ENCODE measurements around the gene CSNK1G2.

The CSNK1G2 gene

GRCh38 chr19:1991018-1991913 is 50.3 kb downstream of the CSNK1G2 start:
- DNase-seq, result no peak

- DNase-seq, result no peak
Observed at GRCh38 chr19:1992759-1993260, 51.8 kb downstream of the CSNK1G2 start.

- DNase-seq, result no peak
Observed at GRCh38 chr19:1997353-1998233, 56.6 kb downstream of the CSNK1G2 start.

- no peak for DNase-seq
Observed at GRCh38 chr19:1998712-1999708, 58.0 kb downstream of the CSNK1G2 start.

- DNase-seq, result no peak
Observed at GRCh38 chr19:1999856-2000515, 59.0 kb downstream of the CSNK1G2 start.

DNA sequence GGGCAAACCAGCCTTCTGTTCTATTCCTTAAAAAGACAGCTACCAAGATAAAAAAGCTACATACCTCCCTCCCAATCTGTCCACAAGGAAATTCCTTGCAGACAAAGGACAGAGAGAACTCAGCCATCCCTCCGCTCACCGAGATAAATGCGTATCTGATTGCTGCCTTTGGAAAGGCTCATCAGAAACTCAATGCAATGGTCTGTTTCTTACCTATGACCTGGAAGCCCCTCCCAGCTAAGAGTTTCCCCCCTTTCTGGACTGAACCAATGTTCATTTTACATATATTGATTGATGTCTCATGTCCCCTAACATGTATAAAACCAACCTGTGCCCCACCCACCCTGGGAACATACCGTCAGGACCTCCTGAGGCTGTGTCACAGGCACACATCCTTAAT is 62.9 kb downstream of the CSNK1G2 start:
- DNase-seq, result no peak

DNA sequence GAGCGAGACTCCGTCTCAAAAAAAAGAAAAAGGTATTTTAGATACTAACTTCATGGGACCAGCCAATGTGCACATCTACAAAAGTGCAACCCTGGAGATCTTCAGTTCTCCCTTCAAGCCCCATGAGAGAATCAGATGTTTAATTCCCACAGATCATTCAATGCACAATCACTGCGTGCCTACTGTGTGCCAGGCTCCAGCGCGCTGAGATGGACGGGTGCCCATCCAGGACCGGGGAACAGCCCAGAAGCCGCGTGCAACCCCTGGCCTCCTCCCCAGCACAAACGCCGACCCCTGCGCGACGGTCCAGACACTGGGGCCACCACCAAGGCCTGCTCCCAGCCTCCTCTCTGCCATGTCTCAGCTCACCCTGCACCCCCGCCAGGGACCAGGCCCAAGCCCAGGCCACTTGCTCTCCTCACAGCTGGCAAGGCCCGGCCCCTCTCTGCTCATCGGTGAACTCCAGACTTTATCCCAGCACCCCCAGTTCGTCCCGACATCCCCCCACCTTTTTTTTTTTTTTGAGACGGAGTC is 69.2 kb downstream of the CSNK1G2 start:
- no peak for DNase-seq

DNA sequence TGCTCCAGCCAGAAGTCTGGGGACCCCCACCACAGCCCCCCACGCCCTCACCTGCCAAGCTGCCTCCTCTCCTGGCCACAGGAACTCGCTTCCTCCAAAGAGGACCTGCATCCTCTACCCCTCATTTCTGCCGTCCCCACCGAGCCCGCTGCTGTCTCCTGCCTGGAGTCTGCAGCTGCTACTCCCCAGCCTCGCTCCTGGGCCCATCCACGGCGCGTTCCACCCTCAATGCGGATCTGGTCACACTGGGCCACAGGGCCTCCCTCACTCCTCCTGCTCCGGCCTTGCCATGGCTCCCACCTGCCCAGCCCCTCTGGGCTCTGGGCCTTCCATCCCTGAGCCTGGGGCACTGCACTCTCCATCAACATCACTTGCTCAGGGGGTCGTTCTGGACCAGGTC is 70.2 kb downstream of the CSNK1G2 start:
- DNase-seq, result no peak

DNA sequence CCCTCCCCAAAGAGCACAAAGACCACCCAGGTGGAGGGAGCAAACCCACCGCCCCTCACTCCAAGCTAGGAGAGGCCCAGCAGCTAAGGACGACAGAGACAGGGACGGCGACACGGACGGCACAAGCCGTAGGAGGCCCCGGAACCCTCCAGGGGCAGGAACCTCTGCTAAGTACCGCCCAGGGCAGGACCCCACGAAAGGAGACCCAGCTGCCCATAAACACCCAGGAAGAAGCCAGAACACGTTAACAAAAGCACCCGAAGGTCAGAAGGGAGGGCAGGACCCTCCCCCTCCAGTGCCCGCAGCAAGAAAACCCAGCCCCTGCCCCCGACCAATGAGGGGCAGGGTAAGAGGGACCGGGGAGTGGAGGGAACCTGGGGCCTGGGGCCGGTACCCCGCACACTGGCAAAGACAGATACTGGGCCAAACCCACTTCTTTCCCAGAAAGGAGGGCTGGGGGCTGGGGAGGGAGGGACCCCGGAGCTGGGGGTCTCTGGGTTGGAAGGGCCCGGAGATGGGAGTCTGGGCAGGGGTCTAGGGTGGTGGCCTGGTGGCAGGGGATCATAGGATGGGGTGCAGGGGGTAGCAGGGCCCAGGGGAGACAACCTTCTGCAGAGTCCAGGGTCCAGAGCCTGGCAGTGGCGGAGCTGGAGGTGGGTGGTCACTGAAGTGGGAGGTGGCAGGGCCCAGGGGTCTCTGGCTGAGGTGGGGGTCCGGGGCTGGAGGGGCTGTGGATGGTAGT is 72.1 kb downstream of the CSNK1G2 start:
- DNase-seq, result no peak

DNA sequence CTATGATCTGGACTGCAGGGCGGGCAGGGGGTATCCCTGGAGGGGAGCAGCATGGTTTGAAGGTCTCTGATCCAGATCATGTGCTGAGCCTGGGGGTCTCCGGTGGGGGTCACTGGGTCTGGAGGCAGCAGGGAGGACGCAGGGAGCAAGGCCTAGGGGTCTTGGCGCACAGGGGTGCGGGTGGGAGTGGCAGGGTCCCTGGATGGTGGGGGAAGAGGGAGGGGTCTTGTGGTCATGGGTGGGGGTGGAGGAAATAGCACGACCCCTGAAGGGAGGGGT is 72.7 kb downstream of the CSNK1G2 start:
- DNase-seq, result no peak

- DNase-seq, result no peak
Observed at GRCh38 chr19:2014131-2014571, 73.2 kb downstream of the CSNK1G2 start.

DNA sequence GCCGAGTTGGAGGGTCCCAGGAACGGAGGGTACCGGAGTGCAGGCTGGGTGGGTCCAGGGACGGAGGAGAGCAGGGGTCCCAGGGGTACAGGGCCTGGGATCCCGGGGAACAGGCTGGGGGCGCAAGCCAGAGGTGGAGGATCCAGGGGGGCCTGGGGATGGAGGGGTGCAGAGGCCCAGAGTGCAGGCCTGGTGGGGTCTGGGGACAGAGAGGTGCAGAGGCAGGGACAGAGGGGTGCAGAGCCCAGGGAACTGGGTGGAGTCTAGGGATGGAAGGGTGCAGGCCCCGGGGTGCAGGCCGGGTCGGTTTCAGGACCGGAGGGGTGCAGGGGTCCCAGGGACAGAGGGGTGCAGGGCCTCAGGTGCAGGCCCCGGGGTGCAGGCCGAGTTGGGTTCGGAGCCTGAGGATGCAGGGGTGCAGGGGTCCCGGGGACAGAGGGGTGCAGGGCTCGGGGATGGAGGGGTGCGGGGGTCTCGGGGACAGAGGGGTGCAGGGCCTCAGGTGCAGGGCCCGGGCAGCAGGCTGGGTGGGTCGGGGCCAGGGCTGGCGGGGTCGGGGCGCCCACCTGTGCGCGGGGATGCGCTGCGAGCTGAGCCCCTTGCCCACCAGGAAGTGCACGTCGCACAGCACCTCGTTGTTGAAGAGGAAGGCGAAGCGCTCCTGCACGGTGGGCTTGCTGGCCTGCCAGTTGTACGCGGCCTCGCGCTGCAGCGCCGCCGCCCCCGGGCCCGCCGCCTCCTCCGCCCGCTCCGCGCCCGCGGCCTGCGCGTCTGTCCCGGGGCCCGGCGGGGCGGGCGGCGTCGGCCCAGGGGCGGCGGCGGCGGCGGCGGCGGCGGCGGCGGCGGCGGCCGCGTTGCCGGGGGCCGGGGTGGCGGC is 74.0 kb downstream of the CSNK1G2 start:
- no peak for DNase-seq

GRCh38 chr19:2015608-2015950 is 74.6 kb downstream of the CSNK1G2 start, which contains the start of gene BTBD2:
Gene BTBD2 (minus strand): TSS chr19:2015714. CDS start chr19:2015703, 11 bp downstream.
- peak; percentile 25 for DNase-seq

DNA sequence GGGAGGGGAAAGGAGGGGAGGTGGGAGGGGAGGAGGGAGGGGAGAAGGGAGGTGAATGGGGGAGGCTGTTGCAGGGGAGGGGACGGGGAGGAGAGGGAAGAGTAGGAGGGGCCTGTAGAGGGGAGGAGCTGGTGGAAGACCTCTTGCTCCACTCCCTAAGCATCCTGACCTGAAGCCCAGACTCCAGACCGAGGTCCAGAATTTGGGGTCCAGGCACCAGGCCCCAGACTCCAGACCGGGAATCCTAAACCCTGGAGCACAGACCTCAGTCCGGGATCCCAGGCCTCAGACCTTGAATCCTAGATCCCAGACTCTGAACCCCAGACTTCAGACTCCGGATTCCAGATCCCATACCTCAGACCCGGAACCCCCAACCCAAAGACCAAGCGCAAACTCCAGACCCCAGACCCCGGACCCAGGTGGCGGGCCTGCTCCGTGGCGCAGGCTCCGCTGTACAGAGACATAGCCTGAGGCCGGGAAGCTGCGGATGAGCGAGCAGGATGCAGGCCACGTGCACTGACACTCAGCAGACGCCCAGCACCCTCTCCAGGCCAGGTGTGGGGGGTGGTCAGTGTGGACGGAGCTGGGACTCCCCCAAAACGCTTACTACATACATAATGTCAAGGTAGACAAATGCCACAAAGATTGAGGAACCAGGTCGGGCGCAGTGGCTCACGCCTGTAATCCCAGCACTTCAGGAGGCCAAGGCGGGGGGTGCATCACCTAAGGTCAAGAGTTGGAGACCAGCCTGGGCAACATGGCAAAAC is 75.3 kb downstream of the CSNK1G2 start:
- peak; percentile 37 for DNase-seq

DNA sequence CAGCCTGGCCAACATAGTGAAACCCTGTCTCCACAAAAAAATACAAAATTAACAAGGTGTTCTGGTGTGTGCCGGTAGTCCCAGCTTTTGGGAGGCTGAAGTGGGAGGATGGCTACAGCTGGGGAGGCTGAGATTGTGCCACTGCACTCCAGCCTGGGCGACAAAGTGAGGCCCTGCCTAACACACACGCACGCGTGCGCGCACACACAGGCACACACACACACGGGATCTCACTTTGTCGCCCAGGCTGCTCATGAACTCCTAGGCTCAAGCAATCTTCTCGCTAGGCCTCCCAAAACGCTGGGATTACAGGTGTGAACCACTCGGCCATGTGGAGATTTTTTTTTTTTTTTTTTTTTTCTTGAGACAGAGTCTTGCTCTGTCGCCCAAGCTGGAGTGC is 77.8 kb downstream of the CSNK1G2 start:
- no peak for DNase-seq

DNA sequence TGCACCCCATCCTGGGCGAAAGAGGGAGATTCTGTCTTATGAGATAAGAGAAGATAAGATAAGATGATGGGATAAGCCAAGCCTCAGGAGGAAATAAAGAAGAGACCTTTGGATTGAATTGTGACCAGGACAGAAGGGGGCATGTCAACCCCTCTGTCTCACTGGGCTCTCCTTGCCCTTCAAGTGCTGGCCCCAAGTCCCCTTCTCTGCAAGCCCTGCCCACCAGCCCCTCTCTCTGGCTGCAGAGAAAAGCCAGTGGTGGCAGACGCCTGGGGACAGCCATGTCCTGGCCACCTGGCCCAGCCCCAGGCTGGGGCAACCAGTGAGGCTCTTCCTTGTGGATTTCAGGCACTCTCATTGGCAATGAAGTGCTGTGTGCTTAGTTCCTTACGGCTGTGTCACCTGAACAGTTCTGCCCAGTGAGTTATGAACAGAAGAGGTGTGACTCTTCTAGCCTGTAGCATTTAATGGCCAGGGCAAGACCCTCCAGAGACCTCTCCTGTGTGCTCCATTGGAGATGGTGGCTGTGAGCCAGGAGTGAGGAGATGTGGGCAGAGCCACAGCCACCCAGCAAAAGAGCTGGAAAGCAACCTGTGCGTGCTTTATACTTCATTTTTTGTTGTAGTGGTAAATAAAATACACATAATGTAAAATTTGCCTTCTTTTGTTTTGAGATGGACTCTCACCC is 80.6 kb downstream of the CSNK1G2 start:
- no peak for DNase-seq

GRCh38 chr19:2022289-2022688 is 81.3 kb downstream of the CSNK1G2 start:
- DNase-seq, result no peak

DNA sequence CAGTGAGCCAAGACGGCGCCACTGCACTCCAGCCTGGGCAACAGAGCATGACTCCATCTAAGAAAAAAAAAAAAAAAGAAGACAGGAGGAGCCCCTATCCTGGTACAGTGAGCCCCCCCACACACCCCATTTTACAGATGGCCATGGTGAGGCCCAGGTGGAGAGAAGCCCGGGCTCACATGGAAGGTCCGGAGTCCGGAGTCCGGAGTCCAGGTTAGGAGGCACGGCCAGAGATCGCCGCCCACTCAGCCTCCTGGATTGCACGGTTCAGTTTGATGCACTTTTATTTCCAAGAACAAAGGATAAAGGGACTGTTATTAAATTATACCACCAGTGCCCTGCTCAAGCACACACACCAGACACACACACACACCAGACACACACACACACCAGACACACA is 85.8 kb downstream of the CSNK1G2 start:
- DNase-seq, result no peak

GRCh38 chr19:2027361-2027760 is 86.4 kb downstream of the CSNK1G2 start:
- DNase-seq, result no peak

All from NCI-H510A (cell line).